Panc1 (cell line): ENCODE data around the gene GPR65.

Experiments
- CTCF ChIP-seq: fragments of 450-650 bp; IDR thresholded peaks from 2 replicates; pipeline ENCODE4 v1.5.1; 2017; ENCODE audit warnings: mild to moderate bottlenecking
- POLR2AphosphoS5 ChIP-seq: IDR thresholded peaks from 2 replicates; pipeline ENCODE4 v1.6.1; 2012; ENCODE audit warnings: mild to moderate bottlenecking, low read depth, low read length, moderate library complexity
- TCF7L2 ChIP-seq: IDR thresholded peaks from 2 replicates; pipeline ENCODE4 v1.6.1; 2011; ENCODE audit warnings: mild to moderate bottlenecking, low read depth, low read length, inconsistent platforms

DNA sequence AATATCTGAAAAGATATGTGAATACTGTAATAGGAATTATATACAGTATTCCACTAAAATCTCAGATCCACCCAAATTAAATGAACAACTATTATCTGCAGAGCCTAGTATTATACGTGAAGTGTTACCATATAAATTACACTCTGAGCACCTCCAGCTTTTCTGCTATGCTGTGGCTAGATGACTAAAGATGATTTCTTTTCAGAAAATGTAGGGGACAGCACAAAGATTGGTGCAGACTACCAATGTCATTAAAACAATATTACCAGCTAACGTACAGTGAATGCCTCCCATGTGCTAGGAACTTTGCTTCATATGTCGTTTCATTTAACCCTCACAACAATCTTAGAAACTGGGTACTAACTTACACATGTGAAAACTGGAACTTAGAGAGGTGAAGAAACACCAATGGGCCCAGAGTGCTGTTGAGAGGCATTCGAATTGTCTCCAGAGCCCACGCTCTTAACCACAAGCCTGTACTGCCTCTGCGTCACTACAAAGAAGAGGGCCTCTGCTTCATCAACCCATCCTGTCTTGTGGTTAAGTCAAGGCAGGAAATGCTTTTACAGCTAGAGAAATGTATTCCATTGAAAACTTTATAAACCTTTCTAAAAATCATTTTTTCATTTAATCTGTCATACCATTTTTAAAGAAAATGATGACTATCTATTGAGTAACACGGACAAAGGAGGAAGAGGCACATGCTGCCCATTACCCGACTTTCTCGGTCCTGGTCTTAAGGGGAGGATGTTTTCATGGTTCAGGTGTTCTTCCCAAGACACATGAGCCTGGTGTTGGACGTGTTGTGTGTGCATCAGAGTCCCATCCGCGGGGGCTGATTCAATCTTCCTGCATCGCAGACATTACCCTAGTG lies 1.3 kb downstream of the GPR65 start:
- no peak for TF ChIP-seq CTCF
- no peak for TF ChIP-seq POLR2AphosphoS5
- TF ChIP-seq TCF7L2, result no peak
